ENCODE results near the gene ADGRL3.

The ADGRL3 gene

GRCh38 chr4:61273233-61273632 is 73.1 kb downstream of the ADGRL3 start (continued):
- no peak for TF ChIP-seq TSHZ2 (CRISPR knock-in tag; IDR thresholded peaks at IDR 0.05)

DNA sequence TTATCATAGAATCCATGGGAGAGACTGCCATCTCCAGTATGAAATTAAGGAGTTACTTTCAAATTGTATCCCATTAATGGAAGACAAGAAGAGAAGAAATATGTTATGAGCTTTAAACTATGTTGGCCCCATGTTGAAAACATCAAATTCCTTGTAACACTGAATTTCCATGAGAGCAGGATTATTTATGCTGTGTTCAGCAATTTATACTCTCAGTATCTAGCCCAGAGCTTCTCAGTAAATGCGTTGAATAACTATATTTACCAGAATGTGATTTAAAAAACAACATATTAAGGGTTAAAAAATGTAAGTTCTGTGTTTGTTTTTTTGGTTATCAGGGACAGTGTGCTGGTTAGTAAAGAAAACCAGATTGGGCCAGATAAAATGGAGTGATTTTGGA is 74.2 kb downstream of the ADGRL3 start:
- ATAC-seq = no peak
- TF ChIP-seq TOX (CRISPR knock-in tag; IDR thresholded peaks at IDR 0.05; ENCODE audit: borderline replicate concordance) (no peak), ZFP3 (CRISPR knock-in tag; IDR thresholded peaks at IDR 0.05) (no peak), OSR1 (CRISPR knock-in tag; IDR thresholded peaks at IDR 0.05) (no peak), ZFP30 (CRISPR knock-in tag; IDR thresholded peaks at IDR 0.05) (no peak), ISL1 (CRISPR knock-in tag; IDR thresholded peaks at IDR 0.05) (no peak), ZNF70 (CRISPR knock-in tag; IDR thresholded peaks at IDR 0.05) (no peak), ZC3H10 (CRISPR knock-in tag; IDR thresholded peaks at IDR 0.05) (no peak), ZNF565 (CRISPR knock-in tag; conservative IDR thresholded peaks at IDR 0.05; ENCODE audit: low read depth) (no peak), ESRRG (CRISPR knock-in tag; IDR thresholded peaks at IDR 0.05) (no peak), PPARA (CRISPR knock-in tag; IDR thresholded peaks at IDR 0.05; ENCODE audit: borderline replicate concordance) (no peak), TSHZ2 (CRISPR knock-in tag; IDR thresholded peaks at IDR 0.05) (no peak), GLIS3 (CRISPR knock-in tag; IDR thresholded peaks at IDR 0.05) (no peak), CSRNP3 (CRISPR knock-in tag; IDR thresholded peaks at IDR 0.05) (no peak), SNAI2 (CRISPR knock-in tag; IDR thresholded peaks at IDR 0.05) (no peak), BACH2 (CRISPR knock-in tag; IDR thresholded peaks at IDR 0.05; ENCODE audit: borderline replicate concordance) (no peak), RARB (CRISPR knock-in tag; IDR thresholded peaks at IDR 0.05) (no peak)

- no peak for ATAC-seq
These were observed 75.1 kb downstream of the ADGRL3 start for GRCh38 chr4:61275241-61275640.

DNA sequence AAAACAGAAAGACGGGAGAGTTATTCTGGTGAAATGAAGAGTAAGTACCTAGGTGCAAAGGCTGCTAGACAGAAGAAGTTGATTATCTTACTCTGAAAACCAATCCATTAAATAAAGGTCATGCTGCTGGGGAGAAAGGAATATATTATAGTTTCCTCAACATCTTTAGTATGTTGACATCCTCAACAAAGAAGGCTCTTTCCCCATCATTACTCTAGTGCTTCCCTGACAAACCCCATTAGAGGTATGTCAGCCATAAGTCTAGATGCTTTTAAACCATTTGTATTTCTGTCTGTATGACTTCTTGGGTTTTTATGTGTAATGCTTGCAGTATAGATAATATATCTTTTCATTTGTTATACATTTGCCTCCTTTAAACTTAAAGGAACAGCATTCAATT is 75.9 kb downstream of the ADGRL3 start:
- no peak for TF ChIP-seq GLIS3 (CRISPR knock-in tag; IDR thresholded peaks at IDR 0.05)
- TF ChIP-seq ZFP3 (CRISPR knock-in tag; IDR thresholded peaks at IDR 0.05) = no peak
- TF ChIP-seq ZNF565 (CRISPR knock-in tag; conservative IDR thresholded peaks at IDR 0.05; ENCODE audit: low read depth) = no peak
- TF ChIP-seq ARNTL (CRISPR knock-in tag; IDR thresholded peaks at IDR 0.05; ENCODE audit: borderline replicate concordance, low read depth) = no peak
- TF ChIP-seq OSR1 (CRISPR knock-in tag; IDR thresholded peaks at IDR 0.05) = no peak
- TF ChIP-seq CSDC2 (CRISPR knock-in tag; IDR thresholded peaks at IDR 0.05) = no peak
- TF ChIP-seq ZNF70 (CRISPR knock-in tag; IDR thresholded peaks at IDR 0.05) = no peak
- TF ChIP-seq TCF4 (CRISPR knock-in tag; IDR thresholded peaks at IDR 0.05; ENCODE audit: borderline replicate concordance) = no peak
- no peak for TF ChIP-seq ISL1 (CRISPR knock-in tag; IDR thresholded peaks at IDR 0.05)

More at GRCh38 chr4:61275241-61275640, 75.1 kb downstream of the ADGRL3 start:
- TF ChIP-seq POU6F1 (CRISPR knock-in tag; IDR thresholded peaks at IDR 0.05; ENCODE audit: borderline replicate concordance, low read depth) (no peak), ZNF8 (CRISPR knock-in tag; IDR thresholded peaks at IDR 0.05) (no peak), TCF4 (CRISPR knock-in tag; IDR thresholded peaks at IDR 0.05; ENCODE audit: borderline replicate concordance) (peak; percentile 45; the same call in 1 of the 2 replicates)

More for the DNA sequence above, 75.9 kb downstream of the ADGRL3 start:
- ATAC-seq = no peak
